ENCODE data around the gene FDXACB1.
A peak's percentile ranks its signal among the peaks of the same experiment; 100 is the strongest.

Gene FDXACB1

GRCh38 chr11:111837366-111837891 lies 41.5 kb downstream of the FDXACB1 start:
- no peak overlapping the region for H3K4me3 ChIP-seq (replicated peaks; ENCODE audit: low read depth, low read length)
- DNase-seq (ENCODE audit: low read depth): no peak
- no peak for TF ChIP-seq CTCF (IDR thresholded peaks at IDR 0.05; ENCODE audit: low read length, missing control alignments)

GRCh38 chr11:111836721-111837120 lies 42.2 kb downstream of the FDXACB1 start:
- H3K4me3 ChIP-seq (replicated peaks; ENCODE audit: low read depth, low read length): no peak overlapping the region
- TF ChIP-seq CTCF (IDR thresholded peaks at IDR 0.05; ENCODE audit: low read length, missing control alignments): no peak
- peak; percentile 29 for DNase-seq (ENCODE audit: low read depth)

GRCh38 chr11:111836162-111836561 lies 42.8 kb downstream of the FDXACB1 start:
- DNase-seq (ENCODE audit: low read depth): no peak
- TF ChIP-seq CTCF (IDR thresholded peaks at IDR 0.05; ENCODE audit: low read length, missing control alignments): no peak
- H3K4me3 ChIP-seq (replicated peaks; ENCODE audit: low read depth, low read length): no peak overlapping the region

DNA sequence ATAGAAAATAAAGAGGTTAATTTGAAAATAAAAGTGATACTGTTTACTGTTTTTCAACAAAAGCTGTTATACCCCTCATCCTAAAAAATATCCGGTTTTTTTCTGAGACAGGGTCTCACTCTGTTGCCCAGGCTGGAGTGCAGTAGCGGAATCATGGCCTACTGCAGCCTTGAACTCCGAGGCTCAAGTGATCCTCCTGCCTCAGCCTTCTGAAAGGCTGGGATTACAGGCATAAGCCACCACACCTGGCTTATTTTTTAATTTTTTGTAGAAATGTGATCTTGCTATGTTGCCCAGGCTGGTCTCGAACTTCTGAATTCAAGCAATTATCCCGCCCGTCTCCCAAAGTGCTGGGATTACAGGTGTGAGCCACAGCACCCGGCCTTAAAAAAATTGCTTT lies 43.3 kb downstream of the FDXACB1 start:
- TF ChIP-seq CTCF (IDR thresholded peaks at IDR 0.05; ENCODE audit: low read length, missing control alignments): no peak
- no peak for DNase-seq (ENCODE audit: low read depth)

GRCh38 chr11:111834432-111835163 lies 44.4 kb downstream of the FDXACB1 start:
- DNase-seq (ENCODE audit: low read depth): no peak
- TF ChIP-seq CTCF (IDR thresholded peaks at IDR 0.05; ENCODE audit: low read length, missing control alignments): no peak
- no peak overlapping the region for H3K4me3 ChIP-seq (replicated peaks; ENCODE audit: low read depth, low read length)

More for the DNA sequence above, 43.3 kb downstream of the FDXACB1 start:
- no peak overlapping the region for H3K4me3 ChIP-seq (replicated peaks; ENCODE audit: low read depth, low read length)

DNA sequence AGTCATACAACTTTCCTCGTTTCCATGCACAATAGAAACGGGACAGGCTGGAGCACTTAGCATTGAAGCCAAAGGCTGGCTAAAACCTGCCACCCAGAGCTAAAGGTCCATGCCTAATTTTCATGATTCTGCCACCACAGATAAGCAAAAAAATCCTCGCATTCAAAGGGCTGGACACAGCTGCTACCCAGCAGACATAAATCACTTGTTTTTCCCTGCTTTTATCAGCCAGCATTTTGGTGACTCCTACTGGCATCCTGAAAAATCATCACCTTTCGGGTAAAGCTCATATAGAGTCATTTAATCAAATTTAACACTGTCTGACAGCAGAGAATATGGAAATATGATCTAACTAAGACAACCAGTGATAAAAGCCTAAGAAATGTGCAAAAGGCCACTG lies 45.4 kb downstream of the FDXACB1 start:
- DNase-seq (ENCODE audit: low read depth): peak; percentile 17
- TF ChIP-seq CTCF (IDR thresholded peaks at IDR 0.05; ENCODE audit: low read length, missing control alignments): no peak

More for the DNA sequence above, 45.4 kb downstream of the FDXACB1 start:
- H3K4me3 ChIP-seq (replicated peaks; ENCODE audit: low read depth, low read length): no peak overlapping the region
